HL-60 (cell line): ENCODE measurements around the gene PSMD5.

ENCODE experiments used
- CTCF ChIP-seq: IDR thresholded peaks from one replicate; pipeline ENCODE4 v1.5.1; 2011; ENCODE audit warnings: low read length, control low read depth, inconsistent platforms; ENCODE audit not compliant: insufficient read depth
- POLR2AphosphoS5 ChIP-seq: IDR thresholded peaks from 2 replicates; pipeline ENCODE4 v1.6.1; 2012; ENCODE audit warnings: low read depth
- REST ChIP-seq: IDR thresholded peaks from 2 replicates; pipeline ENCODE4 v1.6.1; 2012; ENCODE audit warnings: low read depth; ENCODE audit not compliant: insufficient replicate concordance

GRCh38 chr9:120865176-120865575 lies 22.5 kb upstream of the PSMD5 start:
- TF ChIP-seq CTCF (no peak), POLR2AphosphoS5 (no peak), REST (no peak)
